Measurements from ENCODE around the gene IDH2.
A peak's percentile ranks its signal among the peaks of the same experiment; 100 is the strongest.

The IDH2 gene

DNA sequence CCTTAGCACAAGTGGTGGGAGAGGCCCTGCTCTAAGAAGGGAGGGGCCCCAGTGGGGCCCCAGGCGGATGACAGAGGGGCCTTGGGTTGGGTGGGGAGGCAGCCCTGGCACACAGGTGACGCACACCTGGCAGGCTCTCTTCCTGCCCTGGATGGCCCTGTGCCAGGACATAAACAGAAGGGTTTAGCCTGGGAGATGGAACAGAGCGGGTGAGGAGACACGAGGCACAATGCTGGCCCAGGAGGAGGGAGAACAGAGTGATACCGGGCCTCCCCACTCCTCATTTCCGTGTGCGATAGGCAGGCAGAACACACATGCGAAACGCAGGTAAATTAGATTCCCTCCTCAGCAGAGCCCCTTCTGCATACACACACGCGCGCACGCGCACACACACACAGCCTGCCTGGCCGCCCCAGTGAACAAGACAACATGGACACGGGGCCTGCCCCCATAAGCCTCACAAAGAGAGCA is 39.8 kb downstream of the IDH2 start:
- no peak for DNase-seq

DNA sequence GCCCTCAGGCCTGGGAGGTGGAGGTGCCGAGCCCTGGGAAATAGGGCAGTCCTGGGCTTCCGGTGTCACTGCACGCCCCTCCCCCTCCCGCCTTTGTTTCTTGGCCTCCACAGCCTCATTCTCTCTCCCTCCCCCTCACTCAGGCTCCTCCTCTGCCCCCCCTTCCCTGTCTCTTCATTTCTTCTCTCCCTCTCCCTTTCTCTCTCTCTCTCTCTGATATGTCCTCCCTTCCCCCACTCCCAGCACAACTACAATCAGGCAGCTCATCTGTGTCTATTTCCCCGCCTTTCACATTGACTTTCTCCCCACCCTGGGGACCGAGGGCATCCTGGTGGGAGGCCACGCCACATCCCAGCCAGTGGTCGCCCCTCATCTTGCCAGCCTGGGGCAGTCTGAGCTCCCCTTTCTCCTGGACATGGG is 40.2 kb downstream of the IDH2 start:
- no peak for DNase-seq

DNA sequence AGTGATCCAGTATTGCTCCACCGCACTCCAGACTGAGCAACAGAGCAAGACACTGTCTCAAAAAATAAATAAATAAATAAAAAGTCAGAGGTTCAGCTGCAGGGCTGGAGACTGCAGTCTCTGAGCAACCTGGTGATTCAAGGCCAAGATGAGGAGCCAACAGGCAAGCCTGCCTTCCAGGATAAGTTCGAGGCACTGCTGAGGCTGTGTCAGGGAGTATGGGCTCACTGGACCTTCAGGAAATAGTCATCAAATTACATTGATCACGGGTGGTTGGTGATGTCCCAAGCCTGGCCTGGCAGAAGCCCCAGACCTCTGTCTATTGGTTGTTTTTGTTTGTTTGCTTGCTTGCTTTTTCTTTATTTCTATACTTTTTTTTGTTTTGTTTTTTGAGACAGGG is 41.5 kb downstream of the IDH2 start:
- DNase-seq: no peak

DNA sequence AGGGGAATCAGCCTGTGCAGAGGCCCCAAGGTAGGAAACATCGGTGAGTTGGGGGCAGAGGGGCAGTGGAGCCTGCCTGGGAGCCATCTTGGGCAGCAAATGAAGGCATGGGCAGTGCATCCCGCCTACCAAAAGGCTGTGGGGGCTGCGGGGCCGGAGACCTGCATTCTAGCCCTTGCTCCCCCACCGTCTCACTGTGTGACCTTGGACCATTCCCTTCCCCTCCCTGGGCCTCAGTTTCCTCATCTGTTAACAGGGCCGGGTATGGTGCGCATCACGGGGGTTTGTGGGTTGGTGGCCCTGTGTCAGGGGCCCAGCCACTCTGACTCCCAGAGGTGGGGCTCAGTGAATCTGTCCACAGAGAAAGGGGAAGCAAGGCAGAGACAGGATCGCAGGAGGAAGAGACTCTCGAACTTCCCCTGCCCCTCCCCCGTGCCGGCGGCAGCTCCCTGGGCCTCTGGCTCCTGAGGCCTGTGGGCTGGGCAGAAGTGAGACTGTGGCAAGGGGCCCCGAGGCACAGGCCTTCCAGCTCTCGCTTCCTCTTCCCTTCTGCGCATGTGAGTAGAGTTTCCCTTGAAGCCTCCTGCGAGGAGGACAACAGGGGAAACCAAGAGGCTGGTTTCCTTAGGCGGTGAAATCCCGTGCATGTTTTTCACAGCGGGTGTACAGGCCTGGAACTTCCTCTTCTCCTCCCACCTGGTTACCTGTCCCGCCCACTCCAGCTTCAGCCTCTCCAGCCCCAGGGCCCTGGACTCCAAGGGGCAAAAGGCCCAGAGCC is 42.9 kb downstream of the IDH2 start:
- no peak for DNase-seq

DNA sequence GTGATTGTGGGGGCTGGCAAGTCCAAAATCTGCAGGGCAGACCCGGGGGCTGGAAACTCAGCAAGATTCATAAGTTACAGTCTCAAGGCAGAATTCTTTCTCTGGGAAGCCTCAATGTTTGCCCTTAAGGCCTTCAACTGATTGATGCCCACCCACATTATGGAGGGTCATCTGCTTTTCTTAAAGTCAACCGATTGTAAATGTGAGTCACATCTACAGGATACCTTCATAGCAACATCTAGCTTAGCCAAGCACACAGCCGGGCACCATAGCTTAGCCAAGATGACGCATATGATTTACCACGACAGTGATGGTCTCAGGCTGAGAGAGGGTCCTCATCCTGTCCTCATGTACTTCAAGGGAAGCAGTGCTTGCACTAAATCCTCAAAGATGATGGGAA is 43.5 kb downstream of the IDH2 start:
- no peak for DNase-seq

DNA sequence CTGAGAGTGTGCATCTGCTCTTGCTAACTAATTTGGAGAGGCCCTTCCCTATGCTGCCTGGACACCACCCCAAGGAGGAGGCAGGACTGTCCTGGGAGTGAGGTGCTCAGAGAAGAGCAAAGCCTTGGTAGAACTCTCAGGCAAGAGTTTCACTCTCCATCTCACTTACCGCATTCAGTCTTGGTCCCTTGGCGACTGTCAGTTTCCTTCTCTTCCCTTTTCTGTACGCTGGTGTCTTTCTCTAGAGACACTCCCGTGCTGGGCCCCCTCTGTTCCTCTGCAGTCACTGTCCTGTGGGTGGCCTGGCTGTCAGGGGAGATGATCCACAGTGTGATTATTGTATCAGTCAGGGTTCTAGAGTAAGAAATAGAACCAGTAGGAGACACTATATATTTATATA is 44.0 kb downstream of the IDH2 start:
- no peak for DNase-seq

DNA sequence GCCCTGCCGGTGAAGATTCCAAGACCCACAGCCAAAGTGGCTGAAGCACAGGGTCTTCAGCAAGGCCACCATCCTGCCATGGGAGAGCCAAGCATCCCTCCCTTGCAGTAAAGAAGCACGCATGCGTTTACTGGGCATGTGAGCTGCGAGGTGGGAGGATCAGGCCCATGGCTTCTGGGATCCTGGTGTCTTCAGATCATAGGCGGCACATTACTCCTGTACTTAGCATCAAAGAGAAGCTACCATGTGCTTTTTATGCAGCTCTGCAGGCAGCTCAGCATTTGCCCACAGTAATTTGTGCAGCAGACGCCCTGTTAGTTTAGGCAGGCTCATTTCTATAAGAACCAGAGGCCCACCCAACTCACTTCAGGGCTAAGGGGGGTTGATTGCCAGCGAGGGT is 45.7 kb downstream of the IDH2 start:
- no peak for DNase-seq

DNA sequence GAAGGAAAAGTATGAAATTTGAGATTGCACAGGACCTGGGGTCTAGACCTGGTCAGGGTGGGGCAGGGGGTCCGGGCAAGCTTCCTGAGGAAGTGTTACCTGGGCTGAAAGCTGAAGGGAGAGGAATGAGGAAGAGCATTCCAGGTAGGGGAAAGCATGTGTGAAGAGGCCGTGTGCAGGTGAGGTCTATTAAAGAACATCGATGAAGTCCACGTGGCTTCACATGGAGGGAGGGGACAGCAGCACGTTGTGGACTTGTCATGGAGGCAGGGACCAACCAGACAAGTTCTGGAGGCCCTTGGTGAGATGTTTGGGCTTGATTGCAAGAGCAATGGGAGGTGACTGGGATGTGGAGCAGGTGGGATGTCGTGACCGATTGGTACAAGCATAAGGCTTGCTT is 47.1 kb downstream of the IDH2 start:
- no peak for DNase-seq

DNA sequence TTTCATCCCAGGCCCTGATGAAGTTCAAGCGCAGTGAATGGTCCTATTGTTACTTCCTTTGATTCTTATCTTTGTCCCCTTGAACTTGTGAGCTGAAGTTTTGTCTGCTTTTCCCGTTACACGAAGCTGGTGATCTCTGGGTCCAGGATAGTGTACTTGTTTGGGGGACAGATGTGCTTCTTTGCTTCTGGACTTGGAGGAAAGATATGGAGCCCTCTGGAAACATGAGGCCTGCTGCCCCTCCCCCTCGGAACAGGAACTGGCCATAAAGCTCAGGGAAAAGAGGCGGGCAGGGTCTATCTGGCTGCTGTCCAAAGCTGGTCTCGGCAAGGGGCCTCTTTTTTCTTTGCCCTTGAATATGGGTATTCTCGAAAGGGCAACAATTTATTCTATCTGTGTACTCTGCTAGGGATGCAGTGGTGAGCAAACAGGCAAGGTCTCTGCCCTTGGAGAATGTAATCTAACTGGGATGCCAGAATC is 47.6 kb downstream of the IDH2 start:
- DNase-seq: no peak

DNA sequence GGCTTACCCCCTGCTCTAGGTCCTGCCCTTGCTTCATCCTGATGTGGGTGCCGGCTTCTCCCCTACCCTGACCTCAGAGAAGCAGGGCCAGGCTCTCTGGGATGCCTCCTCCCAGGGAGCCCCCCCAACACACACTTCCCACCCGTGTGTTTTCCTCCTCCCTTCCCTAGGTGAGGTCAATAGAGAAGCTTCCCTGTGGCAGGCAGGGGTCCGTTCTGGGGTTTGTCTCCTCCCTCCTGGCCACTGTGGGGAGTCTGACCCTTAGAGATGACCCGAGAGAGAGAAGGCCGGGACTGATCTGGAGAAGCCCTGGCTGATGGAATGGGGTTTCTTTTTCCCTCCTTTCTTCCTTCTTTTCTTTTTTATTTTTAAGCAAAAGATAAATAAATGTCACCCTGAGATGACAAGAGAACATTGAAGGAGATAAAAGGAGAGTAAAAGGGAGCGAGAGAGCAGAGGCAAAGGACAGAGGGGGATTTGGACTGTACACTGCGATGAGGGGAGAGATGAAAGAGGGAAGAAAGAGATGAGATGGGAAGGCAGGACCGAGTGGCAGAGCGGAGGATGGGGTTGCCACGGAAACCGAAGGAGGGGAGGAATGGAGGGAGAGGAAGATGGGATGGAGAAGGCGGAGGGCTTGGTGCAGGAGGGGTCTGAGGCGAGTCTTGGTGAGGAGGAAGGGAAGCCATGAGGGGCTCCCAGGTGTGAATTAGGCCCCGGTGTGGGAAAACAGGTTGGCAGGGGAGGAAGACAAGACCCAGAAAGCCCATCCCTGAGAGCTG is 48.4 kb downstream of the IDH2 start:
- no peak for DNase-seq

DNA sequence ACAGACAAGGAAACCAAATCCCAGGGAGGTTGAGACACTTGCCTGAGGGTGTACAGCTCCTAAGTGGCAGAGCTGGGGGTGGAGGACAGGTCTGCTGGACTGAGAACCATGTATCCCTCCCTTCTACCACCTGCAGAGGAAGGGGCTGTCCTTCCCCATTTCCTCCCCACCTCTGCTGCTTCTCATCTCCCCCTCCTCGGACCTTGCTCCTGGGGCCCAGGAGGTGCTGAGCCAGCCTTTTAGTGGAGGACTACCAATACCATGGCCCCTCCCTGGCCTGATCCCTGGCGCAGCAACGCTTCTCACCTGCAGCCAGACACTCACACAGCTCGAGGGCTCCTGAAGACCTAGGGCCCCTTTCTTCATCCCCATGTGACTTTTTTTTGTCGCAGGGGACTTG is 50.4 kb downstream of the IDH2 start:
- DNase-seq: no peak

DNA sequence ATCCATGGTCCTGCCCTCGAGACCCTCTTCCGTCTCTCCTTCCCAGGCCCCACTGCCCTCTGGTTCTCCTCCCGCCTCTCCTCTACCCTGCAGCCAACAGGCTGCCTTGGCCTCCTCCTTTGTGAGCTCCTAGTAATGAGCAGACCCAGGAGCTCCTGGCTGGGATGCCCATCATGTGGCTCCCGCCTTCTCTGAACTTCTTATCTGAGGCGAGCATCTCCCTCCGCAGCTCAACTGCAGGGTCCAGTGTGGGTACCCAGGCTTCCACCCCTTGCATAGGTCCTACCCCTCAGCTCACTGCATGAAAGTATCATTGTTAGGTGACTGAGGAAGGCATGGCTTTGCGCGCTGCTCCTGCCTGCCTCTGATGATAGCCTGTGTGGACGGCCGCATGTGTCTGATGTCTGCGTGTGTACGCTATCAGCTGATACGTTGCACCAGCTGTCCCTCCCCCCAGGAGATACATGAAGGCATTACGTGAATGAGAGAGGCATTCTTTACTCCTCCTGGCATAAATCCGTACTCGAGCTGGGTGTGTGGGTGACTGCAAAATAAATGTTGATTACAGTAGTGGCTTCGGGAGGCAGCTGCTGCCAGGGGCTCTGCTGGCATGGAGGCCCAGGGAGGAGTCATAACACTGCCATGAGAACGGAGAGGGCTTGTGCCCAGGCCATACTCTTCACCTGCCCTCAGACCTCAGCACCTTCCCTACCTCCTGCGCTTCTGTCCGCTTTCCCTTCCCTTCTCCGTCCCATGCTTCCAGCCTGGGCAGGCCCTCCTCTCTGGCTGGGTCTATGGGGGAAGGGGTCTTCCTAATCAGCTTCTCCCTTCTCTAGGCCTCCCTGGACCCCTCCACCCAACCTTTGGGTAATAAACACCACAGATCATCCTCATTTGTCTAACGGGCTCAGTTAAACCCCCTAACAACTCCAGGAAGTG is 52.3 kb downstream of the IDH2 start:
- DNase-seq: no peak

DNA sequence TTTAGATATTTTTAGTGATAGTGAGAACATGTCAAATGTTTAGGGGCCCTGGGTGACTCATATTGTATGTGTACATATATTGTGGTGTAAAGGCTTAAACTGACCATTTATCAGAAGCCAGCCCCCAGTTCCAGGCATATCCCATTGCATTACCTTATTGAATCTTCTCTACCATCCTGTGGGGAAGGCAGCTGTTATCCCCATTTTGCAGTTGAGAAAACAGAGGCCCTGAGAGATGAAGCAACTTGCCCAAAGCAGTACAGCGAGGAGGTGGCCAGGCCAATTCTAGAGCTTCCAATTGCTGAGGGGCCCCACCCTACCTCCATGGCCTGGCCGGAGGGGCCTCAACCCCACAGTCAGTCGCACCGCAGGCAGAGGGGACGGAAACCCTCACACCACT is 53.2 kb downstream of the IDH2 start:
- no peak for DNase-seq

DNA sequence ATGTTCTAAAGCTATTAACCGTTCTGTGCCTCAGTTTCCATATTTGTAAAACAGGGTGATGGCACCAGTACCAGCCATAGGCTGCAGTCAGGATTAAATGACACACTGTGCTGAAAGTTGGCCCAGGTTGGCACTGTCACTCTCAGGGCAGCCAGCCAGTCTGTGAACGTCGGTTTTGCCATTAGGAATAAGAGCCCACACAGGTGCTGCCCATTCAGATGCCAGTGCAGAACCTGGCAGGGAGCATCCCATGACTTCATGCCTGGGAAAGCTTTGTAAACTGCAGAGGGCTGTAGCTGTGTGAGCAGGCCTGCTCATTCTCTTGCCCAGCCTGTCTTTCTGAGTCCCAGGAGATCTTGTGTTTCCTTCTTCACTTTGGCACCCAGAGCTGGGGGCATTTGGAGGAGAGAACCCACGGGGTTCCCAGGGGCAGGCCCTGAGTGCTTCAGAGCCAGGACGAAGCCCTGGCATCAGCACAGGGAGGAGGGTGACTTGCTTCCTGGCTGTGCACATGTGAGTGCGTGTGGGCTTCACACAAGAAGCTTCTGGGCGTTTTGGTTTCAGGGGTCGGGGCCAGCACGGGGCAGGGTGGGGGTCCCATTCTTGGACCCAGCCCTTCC is 54.2 kb downstream of the IDH2 start:
- peak in 1 of 2 experiments; percentile 40 for DNase-seq

DNA sequence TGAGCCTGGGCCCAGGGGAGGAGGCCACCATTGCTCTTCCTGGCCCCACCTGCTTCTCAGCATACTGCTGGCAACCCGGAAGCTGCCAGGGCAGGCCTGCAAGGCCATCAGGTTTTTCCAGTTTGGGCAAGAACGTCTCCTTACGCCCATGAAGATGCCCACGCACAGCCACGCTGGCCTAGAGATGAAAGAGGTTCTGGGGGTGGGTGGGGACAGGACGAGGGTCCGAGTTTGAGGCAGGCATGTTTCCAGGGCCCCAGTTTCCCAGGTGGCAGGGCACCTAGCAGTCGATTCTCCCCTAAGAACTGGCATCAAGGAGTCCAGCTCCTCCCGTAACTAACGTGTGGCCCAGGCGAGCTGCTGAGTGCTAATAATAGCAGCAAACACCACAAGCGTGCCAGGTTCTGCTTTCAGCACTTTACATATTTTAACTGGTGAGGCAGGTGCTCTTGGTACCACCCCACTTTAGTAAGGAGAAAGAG is 55.3 kb downstream of the IDH2 start:
- DNase-seq: no peak

DNA sequence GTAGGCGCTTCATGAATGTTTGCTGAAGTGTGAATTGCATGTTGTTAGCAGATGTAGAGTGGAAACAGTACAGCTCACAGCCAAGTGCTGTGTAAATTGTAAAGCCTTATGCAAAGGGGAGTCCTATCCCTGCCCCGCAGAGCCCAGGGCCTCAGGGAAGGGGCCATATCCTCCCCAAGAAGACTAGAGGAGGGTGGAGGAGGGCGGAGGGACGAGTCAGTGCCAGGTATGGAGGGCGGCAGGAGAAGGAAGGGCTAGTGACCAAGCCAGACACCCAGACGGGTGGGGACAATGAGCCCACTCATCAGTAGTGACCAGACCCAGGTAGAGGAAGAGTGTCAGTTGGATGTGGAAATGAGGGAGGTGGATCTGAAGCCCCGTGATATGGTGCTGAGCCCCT is 56.0 kb downstream of the IDH2 start:
- DNase-seq: no peak

DNA sequence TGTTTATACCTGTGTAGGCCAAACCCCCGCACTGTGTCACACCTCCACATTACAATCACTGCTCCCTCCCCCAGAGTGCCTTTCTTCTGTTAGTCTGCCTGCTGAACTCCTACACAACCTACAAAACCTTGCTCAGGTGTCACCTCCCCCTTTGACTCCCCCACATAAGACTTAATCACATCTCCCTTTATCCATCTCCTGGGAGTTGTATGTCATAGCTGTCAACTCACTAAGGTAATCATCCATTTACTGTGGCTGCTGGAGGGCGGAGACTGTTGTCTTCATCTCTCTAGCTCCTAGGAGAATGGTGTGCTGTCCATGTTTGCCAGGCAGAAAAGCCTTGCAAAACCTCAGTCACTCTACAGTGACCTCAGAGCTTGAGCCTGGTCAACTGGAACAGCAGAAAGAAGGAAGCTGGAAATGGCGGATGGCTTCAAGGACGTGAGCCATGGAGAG is 57.3 kb downstream of the IDH2 start:
- no peak for DNase-seq

DNA sequence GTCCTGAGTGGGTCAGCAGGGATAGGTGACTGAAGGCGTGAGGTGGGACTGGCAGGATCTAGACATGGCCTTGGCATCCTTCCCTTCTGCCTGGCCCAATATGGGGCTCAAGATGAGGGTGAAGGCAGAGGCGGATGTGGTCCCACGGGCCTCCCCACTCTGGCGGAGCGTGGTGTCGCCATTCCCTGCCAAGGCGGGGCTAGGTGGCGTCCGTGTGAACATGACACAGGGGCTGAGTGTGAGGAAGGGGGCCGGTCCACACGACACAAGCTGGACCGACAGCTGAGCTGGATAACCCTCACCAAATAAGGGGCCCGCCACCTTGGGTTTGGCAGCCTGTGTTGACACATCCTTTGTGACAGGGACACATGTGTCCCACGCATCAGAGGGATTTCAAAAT is 58.1 kb downstream of the IDH2 start:
- no peak for DNase-seq

DNA sequence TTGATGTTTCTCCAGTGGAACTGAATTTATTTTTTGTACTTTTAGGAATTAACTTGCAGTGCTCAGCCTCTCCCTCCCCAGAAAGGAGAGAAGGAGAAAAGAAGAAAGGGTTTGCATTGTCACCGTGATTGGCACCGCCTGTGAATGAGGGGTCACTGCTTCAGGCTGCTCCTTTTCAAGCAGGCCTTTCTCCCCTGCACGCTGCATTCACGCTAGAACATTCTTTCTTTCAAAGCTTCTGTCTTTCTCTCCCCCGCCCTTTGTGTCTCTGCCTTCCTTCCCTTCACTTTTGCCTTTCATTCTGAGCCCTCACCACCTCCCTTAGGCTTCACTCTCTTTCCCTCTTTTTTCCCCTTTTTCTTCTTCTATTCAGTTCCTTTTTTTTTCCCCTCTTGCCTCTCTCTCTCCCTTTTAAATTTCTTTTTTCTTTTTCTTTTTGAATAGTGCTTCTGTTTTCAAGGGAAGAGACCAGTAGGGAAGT is 58.7 kb downstream of the IDH2 start:
- DNase-seq: no peak

DNA sequence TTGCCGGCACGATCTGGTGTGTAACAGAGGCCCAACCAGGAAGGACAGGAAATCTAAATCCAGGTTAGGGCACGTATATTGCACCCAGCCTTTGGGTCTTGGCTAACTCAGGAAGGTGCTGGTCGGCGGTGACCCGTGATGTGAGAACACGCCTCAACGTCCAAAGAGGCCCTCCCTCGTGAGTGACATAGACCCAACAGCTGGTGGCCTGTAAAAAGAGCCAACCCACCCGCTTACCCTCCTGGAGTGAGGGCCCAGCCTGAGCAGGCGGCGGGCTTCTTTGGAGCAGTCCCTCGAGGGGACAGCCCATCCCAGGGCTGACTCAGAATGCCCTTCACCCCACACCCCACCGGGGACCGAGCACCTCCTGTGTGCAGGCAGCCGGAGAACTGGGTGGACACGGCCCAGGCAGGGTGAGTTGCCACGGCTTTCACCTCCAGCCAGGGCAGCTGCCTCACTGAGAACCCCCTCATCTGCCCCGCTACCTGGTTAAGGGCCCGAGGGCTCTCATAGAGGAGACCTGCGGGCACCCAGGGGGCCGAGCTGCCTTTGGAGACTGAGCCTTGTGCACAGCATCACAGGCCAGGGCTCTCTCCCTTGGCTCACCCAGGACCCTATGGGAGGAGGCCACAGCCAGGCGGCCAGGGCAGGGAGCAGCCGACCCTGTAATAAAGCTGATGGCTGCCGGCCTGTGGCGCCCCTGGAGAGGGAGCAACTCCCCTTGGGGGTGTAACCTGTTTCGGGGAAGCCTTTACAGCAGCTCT is 59.3 kb downstream of the IDH2 start:
- no peak for DNase-seq

DNA sequence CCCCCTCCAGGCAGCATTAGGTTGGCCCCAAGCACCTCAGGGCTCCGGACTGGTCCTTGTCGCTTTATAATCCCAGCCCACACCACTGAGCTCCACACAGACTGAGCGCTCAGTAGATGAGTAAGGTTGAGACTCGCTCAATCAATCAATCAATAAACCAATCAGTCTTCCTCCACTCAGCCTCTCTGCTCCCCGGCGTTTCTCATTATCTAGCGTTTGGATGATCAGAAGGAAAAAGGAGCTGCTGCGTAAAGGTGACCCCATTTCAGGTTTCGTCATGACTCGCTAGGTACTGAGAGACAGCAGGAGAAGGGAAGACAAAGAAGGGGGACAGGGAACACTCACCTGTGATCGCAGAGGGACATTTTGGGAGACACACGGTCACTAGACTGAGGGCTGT is 59.9 kb downstream of the IDH2 start:
- DNase-seq: no peak

All from NCI-H446 (cell line).